Testis (tissue), 2 donors: ENCODE results near the gene HAUS8.

ENCODE experiments used
- CTCF ChIP-seq, 3 experiments: fragments of 450-650 bp in 2 of 3; fragments of 200-600 bp in 1 of 3; sonication (generic) in 1 of 3; IDR thresholded peaks; one replicate each; pipeline ENCODE4 v1.5.1; 2016 to 2019; ENCODE audit warnings: antibody characterized with exemption in 3 of 3, mild to moderate bottlenecking in 2 of 3, moderate library complexity in 1 of 3
- POLR2A ChIP-seq: fragments of 450-650 bp; IDR thresholded peaks from one replicate; pipeline ENCODE4 v1.6.1; 2017; ENCODE audit warnings: antibody characterized with exemption, mild to moderate bottlenecking, moderate library complexity

GRCh38 chr19:17076543-17076991 lies 1.3 kb upstream of the HAUS8 start:
- TF ChIP-seq CTCF (IDR thresholded peaks at IDR 0.05): no peak
- no peak for TF ChIP-seq POLR2A
